Peyer's patch (tissue), 4 donors: ENCODE results near the gene FAM47A.

Experiments
- CTCF ChIP-seq, 6 experiments: fragments of 450-650 bp in 4 of 6; fragments of 200-600 bp in 2 of 6; sonication (generic) in 1 of 6; IDR thresholded peaks; one replicate each; pipeline ENCODE4 v1.5.1; 2017 to 2019; ENCODE audit warnings: antibody characterized with exemption in 6 of 6, mild to moderate bottlenecking in 3 of 6, moderate library complexity in 1 of 6
- POLR2A ChIP-seq, 2 donors: fragments of 450-650 bp; IDR thresholded peaks; one replicate each; pipeline ENCODE4 v1.5.1; 2017; ENCODE audit warnings: antibody characterized with exemption in 2 of 2, mild to moderate bottlenecking in 2 of 2, moderate library complexity in 2 of 2

DNA sequence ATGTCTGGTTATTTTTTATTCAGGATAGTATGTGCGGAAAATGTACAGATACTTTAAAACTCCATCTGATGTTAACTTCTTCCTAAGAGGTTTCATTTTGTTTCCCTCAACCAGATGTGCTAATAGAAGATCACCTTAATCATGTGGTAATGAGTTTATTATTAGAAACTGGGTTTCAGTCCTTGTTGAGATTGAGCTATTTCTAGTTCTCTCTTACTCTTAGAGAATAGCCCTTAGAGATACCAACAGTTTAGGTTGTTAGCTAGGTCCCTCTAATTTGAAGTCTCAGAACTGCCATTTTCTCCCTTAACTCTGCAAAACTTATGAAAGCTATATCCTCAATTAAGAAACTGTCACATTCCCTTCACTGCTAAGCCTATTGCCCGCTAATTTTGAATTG lies 13.0 kb downstream of the FAM47A start:
- TF ChIP-seq CTCF (IDR thresholded peaks at IDR 0.05) (no peak), POLR2A (IDR thresholded peaks at IDR 0.05) (no peak)
